HG02973 (cell line): ENCODE measurements around the gene OR13C8.
"Not testable (repeated sequence)": the region's sequence is repeated elsewhere in the genome, so short reads cannot be mapped to it uniquely, and the experiment has no call there.

Experiments
- ATAC-seq: cut with Tn5 transposase; IDR thresholded peaks from one replicate; pipeline ENCODE4 v1.9.1; 2021; ENCODE audit warnings: moderate library complexity; ENCODE audit not compliant: unreplicated experiment

OR13C8 gene, protein sequence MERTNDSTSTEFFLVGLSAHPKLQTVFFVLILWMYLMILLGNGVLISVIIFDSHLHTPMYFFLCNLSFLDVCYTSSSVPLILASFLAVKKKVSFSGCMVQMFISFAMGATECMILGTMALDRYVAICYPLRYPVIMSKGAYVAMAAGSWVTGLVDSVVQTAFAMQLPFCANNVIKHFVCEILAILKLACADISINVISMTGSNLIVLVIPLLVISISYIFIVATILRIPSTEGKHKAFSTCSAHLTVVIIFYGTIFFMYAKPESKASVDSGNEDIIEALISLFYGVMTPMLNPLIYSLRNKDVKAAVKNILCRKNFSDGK

GRCh38 chr9:104568868-104569267, at the start of gene OR13C8:
OR13C8 (plus strand) TSS chr9:104569168; CDS start chr9:104569168, 0 bp downstream.
- no peak for ATAC-seq

GRCh38 chr9:104520241-104520640, 48.7 kb upstream of the OR13C8 start:
- ATAC-seq: not testable (repeated sequence)

DNA sequence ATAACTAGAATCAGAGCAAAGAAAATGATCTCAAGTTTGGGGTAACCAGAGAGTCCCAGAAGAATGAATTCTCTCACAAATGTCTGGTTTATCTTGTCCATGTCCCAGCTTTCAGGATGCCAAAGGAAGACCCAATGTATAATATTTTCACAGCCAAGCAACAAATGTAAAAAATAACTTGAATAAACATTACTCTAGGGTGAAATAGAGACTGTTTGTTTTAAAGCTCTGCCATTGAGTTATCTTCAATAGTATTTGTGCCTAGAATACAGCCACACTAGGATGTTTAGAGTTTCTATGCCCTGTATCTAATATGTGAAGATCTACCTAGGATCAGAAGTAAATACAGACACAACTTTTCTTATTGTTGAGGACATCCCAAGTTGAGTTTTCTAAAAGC, 41.9 kb upstream of the OR13C8 start, which contains the start of gene OR13C4:
TSS of gene OR13C4 (minus strand) at position 101 of the 400 bp plus-strand sequence. CDS start at position 101, 0 bp downstream.
- ATAC-seq: no peak

DNA sequence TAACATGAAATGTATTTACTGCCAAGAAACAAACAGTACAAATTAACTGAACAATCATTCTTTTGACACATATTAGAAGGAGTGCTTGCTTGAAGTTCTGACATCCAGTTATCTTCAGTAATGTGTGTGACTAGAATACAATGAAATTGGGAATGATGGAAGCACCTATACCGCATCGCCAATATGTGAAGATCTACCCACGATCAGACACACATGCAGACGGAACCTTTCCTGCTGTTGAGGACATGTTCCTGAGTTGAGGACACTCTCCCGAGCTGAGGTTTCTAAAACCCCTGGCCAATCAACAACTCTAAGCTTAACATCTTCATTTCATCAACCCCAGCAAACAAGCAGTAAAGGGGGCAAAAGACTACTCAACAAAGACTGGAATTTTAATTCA, 32.2 kb upstream of the OR13C8 start, which contains the start of gene OR13C3:
TSS of gene OR13C3 (minus strand) at position 101 of the 400 bp plus-strand sequence. CDS start 133 bp downstream, outside the sequence.
- ATAC-seq: no peak

- no peak for ATAC-seq
Observed at GRCh38 chr9:104539275-104539674, 29.7 kb upstream of the OR13C8 start.

DNA sequence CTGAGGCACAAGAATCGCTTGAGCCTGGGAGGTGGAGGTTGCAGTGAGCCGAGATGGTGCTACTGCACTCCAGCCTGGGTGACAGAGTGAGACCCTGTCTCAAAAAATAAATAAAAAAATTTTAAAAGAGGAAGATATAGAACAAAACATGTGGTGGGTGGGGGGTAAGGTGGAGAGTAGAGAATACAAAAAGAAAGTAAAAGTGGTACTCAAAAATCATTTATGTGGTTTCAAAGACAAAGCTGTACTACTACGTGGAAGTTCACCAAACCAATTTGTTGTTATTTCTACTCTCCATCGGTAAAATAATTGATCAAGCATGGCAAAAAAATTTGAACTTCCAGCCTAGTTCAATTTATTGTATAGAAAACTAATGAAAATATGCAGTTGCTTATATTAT, 24.3 kb upstream of the OR13C8 start:
- ATAC-seq: no peak

- ATAC-seq: no peak
Observed at GRCh38 chr9:104553261-104553660, 15.7 kb upstream of the OR13C8 start.

- ATAC-seq: no peak
Observed at GRCh38 chr9:104555521-104555920, 13.4 kb upstream of the OR13C8 start.

DNA sequence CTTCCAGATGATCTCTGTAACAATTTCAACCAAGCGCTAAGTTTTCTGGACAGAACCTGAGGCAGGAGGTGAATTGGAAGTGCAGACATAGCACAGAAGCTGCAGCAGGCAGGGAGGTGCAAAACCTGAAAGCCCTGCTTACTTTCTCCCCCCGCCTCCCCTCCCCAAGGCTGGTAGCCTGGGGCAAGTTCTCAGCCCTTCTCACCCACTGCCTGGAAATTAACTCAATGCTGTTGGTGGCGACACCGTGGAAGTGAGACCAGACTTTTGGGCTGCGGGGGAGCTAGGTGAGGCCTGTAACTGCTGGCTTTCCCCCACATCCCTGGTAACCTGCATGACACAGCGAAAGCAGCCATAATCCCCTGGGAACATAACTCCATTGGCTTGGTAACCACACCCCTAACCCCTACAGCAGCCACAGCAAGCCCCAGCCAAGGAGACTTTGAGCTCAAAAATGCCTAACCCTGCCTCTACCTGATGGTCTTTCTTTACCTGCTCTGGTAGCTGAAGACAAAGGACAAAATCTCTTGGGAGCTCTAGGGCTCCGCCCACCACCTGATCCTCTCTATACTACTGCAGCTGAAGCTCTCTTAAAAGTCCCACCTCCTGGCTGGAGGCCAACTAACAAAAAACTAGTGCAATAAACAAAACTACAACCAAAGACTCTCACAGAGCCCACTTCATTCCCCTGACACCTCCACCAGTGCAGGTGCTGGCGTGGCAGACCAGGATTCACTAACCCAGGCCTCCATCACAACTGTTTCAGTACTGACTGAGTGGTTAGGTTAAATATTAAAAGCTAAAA, 11.9 kb upstream of the OR13C8 start:
- no peak for ATAC-seq

- no peak for ATAC-seq
Observed at GRCh38 chr9:104564358-104564757, 4.6 kb upstream of the OR13C8 start.

DNA sequence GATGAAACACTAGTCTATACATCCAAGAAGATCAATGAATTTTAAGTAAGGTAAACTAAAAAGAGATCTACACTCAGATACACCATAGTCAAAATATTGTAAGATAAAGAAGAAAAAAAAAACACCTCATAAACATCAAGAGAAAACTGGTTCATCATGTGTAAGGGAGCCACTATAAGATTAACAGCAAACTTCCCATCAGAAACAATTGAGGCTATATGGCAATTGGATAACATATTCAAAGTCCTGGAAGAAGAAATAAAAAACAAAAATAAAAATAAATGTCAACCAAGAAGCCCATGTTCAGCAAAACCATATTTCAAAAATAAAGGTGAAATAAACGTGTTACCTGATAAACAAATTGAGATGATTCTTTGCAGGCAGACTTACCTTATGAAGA, 3.6 kb downstream of the OR13C8 start:
- no peak for ATAC-seq

DNA sequence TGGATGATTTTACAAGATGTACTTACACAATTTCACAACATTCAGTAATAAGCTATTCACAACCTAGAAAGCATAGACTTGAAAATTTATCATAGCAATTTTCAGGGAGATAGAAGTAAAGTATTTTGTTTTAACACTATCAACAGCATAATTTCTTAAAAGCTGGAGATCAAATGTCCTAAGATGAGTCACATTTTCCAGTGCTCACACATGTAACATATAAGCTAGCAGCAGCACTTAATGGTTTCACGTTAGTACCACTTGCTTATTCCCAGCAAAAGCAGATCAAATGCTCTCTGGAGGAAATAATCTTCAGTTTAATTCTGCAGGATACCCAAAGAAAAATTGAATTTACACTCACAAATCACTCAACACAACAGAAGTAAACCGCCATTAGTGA, 6.5 kb downstream of the OR13C8 start:
- no peak for ATAC-seq

DNA sequence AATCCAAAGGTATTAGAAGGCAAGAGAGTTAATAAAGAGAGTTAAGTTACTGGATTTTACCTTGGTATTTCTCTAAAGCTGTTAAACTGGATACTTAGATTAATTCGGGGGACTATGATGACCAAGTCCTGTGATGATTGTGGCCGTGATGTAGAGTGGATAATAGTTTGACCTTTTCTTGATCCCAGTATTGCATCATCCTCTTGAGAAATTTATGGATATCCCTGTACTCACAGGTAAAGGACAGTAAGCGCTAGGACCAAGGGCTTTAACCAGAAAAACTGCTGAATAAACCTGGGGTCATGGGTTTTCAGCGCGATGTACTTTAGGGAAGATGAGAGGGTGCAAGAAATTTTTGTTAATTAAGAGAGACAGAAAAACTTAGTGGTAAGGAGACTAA, 8.3 kb downstream of the OR13C8 start:
- ATAC-seq: no peak

- no peak for ATAC-seq
Observed at GRCh38 chr9:104580562-104580961, 11.6 kb downstream of the OR13C8 start.

DNA sequence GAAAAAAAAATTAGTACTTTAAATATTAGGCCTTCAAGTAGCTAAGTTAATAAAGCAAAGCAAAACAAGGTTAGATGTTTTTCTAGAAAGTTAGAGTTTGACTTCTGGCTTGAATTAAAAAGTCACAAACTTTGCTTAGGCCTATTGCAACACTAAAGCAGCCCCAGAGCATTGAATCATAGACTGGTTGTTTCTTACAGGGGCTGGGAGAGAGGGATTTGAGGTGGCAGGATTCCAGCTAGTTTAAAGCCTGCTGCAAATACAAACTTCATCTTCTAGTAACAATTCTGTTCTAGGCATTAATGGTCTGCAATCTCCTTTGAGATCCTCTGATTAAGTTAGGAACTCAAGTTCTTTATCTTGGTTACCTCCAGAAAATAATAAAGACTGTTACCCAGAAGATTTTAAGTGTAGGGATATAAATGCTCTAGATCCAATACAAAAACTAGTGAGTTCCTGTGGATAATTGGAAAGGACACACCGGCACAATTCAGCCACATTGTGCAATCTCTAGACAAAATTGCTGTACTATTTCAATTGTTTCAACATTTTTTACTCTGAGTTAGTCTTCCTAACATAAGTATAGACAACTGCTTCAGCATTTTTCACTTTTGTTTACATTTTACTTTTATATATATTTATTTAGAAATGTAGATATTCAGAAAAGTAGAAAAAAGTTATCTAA, 17.7 kb downstream of the OR13C8 start:
- ATAC-seq: no peak

DNA sequence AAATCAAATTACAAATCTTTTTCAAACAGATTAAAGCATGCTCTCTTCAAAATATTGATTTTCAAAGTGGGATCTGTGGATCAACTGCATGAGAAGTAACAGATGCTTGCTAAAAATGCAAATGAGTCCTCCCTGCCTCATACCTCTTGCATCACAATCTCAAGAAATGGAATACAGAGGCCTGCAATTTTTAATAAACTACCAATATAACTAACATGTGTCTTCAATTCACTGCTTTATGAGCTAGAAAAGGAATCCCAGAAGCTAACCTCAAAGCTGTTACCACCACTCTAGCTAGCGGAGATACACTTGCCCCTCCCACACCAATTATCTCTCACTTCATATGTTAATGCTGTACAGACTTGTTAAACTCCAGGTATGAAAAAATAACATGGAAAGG, 20.7 kb downstream of the OR13C8 start:
- no peak for ATAC-seq

GRCh38 chr9:104598749-104599148, 29.8 kb downstream of the OR13C8 start:
- ATAC-seq: not testable (repeated sequence)

GRCh38 chr9:104599313-104599712, 30.3 kb downstream of the OR13C8 start, which contains the start of gene OR13C5:
OR13C5 (minus strand) TSS chr9:104599413; CDS start chr9:104599413, 0 bp downstream.
- not testable (repeated sequence) for ATAC-seq

DNA sequence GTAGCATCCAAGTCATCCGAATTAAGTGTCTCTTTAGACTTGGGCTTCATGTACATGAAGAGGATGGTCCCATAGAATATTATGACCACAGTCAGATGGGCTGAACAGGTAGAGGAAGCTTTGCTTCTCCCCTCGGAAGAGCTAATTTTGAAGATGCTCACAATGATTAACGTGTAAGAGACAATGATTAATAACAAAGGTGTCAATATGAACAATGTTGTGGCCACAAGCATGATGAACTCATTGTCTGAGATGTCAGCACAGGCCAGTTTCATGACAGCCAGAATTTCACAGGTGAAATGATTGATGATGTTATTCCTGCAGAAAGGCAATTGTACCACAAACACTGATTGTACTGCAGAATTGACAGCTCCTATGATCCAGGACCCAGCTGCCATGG, 35.8 kb downstream of the OR13C8 start:
- ATAC-seq: no peak

- not testable (repeated sequence) for ATAC-seq
Observed at GRCh38 chr9:104605527-104605926, 36.6 kb downstream of the OR13C8 start, which contains the start of gene OR13C2. OR13C2 (minus strand) TSS chr9:104605627; CDS start chr9:104605627, 0 bp downstream.

DNA sequence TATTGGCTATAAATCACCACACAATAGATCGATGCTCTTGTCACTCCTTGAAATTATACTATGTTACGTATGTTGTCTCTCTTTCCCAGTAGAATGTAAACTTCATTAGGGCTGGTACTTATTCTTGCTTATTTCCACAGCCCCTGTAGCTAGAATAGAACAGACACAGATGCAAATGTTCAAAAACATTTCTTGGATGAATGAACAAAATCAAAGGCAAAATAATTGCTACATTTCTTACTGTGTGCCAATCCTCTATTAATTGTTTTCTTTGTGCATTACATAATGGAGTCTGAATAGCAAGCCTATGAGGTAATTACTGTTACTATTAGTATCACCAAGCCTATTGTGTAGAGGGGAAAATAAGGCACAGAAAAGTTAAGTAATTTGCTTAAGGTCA, 37.2 kb downstream of the OR13C8 start:
- ATAC-seq: no peak
